Mesodermal cell (in vitro differentiated cells): ENCODE measurements around the gene WFIKKN2.

Source experiments
- H3K27ac ChIP-seq: 2 replicates; pipeline ENCODE4 v1.7.0; 2013; ENCODE audit warnings: mild to moderate bottlenecking, low read depth, low read length, moderate library complexity; ENCODE audit not compliant: severe bottlenecking
- H3K36me3 ChIP-seq: 2 replicates; pipeline ENCODE4 v1.7.1; 2013; ENCODE audit warnings: mild to moderate bottlenecking, low read length, moderate library complexity; ENCODE audit not compliant: control insufficient read depth, insufficient read depth
- H3K4me1 ChIP-seq: one replicate; pipeline ENCODE4 v1.7.1; 2013; ENCODE audit warnings: mild to moderate bottlenecking, low read length; ENCODE audit not compliant: insufficient read depth, control insufficient read depth, poor library complexity, severe bottlenecking
- H3K4me3 ChIP-seq: 2 replicates; pipeline ENCODE4 v1.7.0; 2013; ENCODE audit warnings: low read length, control low read depth, mild to moderate bottlenecking; ENCODE audit not compliant: insufficient read depth, poor library complexity, severe bottlenecking; ENCODE audit errors: extremely low read depth
- H3K9me3 ChIP-seq: 2 replicates; pipeline ENCODE4 v1.7.1; 2013; ENCODE audit warnings: mild to moderate bottlenecking, low read length, moderate library complexity; ENCODE audit not compliant: control insufficient read depth
- WGBS, 2 experiments: methylation state at CpG; one replicate each; pipeline ENCODE4 v1.1.5; 2013; ENCODE audit warnings: missing lambda C conversion rate in 2 of 2; ENCODE audit not compliant: insufficient coverage in 2 of 2; 5-methylcytosine and 5-hydroxymethylcytosine counted together

The WFIKKN2 gene

DNA sequence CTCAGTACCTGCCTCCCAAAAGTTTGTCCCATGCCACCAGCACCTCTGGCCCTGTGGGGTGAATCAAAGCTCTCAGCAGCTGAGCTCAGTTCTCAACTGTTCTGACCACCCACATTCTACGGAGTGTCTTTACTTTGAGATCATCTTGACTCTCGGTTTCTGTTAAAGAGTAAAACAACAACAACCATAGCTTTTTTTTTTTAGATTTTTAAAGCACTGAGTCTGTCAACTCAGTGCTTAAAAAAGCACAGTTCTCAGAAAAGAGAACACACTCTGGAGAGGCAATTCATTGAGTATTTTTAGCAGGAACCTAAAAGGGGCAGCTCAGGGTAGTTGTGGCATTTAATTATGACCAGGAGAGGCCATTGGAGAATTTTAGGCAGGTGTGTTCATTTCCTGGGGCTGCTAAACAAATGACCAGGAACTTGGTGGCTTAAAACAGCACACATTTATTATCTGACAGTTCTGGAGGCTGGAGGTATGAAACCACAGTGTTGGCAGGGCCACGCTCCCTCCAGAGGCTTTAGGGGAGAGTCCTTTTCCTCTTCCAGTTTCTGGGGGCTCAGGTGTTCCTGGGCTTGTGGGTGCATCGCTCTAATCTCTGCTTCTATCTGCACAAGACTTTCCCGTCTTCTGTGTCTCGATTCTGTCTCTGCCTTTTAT, 6.7 kb upstream of the WFIKKN2 start:
- Histone ChIP-seq H3K36me3 (no peaks in the 10 kb centered on the region), H3K4me3 (no peak overlapping the region), H3K4me1 (peaks cover 13% of the 10 kb centered on the region), H3K9me3 (no peaks in the 10 kb centered on the region), H3K27ac (no peak overlapping the region)
- 85 to 91% methylated on average over 6 of the region's 6 CpGs for WGBS, 2 experiments

DNA sequence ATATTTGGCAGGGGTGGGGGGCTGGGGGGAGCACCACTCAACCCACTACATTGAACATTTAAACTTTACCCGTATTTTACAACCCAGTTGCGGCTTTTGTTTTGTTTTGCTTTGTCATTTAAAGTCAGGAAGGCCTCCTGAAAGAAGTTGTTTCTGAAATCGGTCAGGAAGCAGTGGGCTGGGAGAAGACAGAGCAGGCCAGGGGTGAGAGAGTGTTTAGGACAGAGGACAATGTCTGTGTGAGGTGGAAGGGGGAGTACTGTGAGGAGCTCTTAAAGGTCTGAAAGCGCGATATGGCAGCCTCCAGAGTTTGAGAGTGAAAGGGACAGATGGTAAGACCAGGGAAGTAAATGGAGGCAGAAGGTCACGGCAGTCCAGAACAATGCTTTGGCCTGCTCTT, 6.1 kb upstream of the WFIKKN2 start:
- Histone ChIP-seq H3K4me3 (no peak overlapping the region), H3K4me1 (peaks cover 19% of the 10 kb centered on the region)

DNA sequence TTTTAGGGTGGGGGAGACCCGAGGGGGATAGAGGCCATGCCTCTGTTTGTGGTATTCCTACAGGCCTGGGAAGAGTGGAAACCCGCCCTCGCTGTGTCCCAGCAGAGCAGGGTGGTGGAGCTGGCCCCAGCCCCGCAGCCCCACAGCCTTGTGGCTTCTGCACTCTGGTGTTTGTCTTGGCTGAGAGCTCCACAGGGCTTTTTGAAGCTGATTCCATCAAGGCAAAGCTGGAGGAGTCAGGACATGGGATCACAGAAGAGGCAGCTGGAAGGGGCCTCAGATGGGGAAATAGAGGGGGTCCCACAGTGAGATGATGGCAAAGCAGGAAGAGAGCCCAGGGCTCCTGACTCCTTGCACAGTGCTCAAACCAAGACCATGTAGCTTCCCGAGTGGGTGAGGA, 5.0 kb upstream of the WFIKKN2 start:
- no peak overlapping the region for H3K4me3 ChIP-seq
- H3K9me3 ChIP-seq, result no peaks in the 10 kb centered on the region
- peaks cover 28% of the 10 kb centered on the region for H3K4me1 ChIP-seq
- H3K27ac ChIP-seq, result no peak overlapping the region
- WGBS, 2 experiments, result 88 to 94% methylated on average over 3 to 5 of the region's 5 CpGs
- no peaks in the 10 kb centered on the region for H3K36me3 ChIP-seq

More for the DNA sequence above, 6.1 kb upstream of the WFIKKN2 start:
- Histone ChIP-seq H3K36me3 (no peaks in the 10 kb centered on the region), H3K9me3 (no peaks in the 10 kb centered on the region), H3K27ac (no peak overlapping the region)
- 64 to 67% methylated on average over 3 to 6 of the region's 6 CpGs for WGBS, 2 experiments

DNA sequence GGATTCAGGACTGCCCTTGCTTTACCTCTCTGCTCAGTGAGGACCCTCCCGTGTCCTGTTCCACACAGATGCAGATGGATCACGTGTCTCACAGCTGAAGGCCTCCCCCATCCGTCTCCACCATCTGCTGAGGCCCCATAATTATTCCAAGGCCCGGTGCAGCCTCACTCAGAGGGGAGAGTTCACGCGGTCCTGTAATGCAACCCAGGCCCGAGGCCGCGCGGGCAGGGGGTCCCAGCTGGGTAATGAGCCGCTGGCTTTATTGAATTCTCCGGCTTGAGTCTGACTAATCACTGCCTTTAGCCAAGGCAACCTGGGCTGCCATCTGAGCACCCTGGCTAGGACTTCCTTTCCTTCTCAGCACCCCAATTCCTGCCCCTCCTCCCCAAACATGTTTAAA, 4.4 kb upstream of the WFIKKN2 start:
- no peaks in the 10 kb centered on the region for H3K36me3 ChIP-seq
- H3K27ac ChIP-seq, result no peak overlapping the region
- peaks cover 28% of the 10 kb centered on the region for H3K4me1 ChIP-seq
- no peaks in the 10 kb centered on the region for H3K9me3 ChIP-seq
- H3K4me3 ChIP-seq, result no peak overlapping the region
- 43 to 48% methylated on average over 12 of the region's 12 CpGs for WGBS, 2 experiments

DNA sequence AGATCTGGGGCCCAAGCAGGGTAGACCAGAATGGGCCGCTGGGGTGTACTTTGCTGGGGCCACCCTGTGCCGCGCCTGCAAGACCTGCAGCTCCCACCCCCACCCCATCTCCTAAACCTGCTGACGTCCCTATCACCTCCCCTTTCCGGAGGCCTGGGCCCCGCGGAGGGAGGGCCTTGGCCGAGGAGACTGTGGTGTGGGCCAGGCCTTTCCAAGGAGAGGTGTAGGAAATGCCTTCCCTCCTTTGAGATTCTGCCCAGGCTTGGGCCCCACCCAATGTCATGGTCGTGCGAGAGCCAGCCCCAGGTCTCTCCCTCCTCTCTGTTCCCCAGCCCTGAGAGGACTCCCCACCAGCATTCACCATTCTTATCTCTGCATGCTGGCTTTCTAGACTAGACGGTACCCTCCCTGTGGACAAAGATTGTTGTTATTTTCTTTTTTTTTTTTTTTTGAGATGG, 3.9 kb upstream of the WFIKKN2 start:
- H3K27ac ChIP-seq, result no peak overlapping the region
- no peaks in the 10 kb centered on the region for H3K36me3 ChIP-seq
- H3K4me1 ChIP-seq, result peaks cover 28% of the 10 kb centered on the region
- no peaks in the 10 kb centered on the region for H3K9me3 ChIP-seq
- no peak overlapping the region for H3K4me3 ChIP-seq
- 53 to 54% methylated on average over 3 to 6 of the region's 11 CpGs for WGBS, 2 experiments

DNA sequence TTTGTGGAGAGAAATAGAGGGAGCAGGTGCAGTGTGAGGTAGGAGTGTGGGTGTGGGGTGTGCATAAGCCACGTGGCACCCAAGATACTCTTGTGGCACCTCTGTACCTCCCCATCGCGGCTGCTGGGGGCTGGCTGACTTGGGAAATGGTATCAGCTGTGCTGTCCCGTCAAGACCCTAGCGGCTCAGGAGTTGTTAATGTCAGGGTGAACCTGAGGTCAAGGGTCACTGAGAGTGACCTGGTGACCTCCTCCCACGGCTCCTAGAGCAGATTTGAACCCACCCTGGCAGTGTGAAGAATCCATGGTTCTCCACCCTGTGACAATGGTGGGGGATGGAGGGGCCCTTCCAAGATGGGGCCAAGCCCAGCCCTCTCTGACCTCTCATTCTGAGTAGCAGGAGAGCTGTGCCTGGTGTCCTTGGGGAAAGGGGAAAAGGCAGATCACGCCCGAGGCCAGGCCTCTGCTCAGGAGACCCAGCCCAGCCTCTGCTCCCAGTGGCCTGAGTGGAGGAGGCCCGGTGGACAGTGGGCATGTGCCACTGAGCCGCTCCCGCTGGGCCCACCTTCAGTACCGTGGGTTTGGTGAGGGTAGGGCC, 3.0 kb upstream of the WFIKKN2 start:
- H3K4me3 ChIP-seq, result no peak overlapping the region
- H3K4me1 ChIP-seq, result peaks cover 28% of the 10 kb centered on the region
- WGBS, 2 experiments, result 92 to 97% methylated on average over 9 to 12 of the region's 12 CpGs
- H3K9me3 ChIP-seq, result no peaks in the 10 kb centered on the region
- no peak overlapping the region for H3K27ac ChIP-seq
- H3K36me3 ChIP-seq, result no peaks in the 10 kb centered on the region

DNA sequence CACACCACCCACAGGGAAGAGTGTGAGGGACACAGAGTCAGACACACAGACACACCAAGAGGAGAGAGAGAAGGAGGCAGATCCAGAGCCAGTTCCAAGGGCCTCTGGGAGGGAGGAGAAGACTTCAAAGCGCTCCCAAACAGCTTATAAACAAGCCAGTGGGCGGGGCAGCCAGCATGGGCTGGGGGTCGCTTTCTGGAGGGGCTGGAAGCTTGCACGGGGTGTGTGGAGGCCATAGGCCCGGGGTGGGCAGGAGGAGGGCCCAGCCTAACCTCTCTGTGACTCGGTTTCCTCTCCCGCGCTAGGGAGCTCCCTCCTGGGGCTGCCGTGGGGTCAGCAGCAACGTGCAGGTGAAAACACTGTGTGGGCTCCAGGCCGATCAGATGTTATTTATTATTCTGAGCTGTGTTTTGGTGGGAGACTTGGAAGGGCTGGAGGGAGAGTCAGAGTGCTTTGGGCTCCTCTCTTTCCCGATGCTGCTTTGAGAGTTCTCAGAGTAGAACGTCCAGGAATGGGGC, 2.5 kb upstream of the WFIKKN2 start:
- Histone ChIP-seq H3K4me3 (no peak overlapping the region), H3K36me3 (no peaks in the 10 kb centered on the region), H3K9me3 (no peaks in the 10 kb centered on the region), H3K27ac (no peak overlapping the region), H3K4me1 (peaks cover 28% of the 10 kb centered on the region)
- WGBS, 2 experiments, result 73 to 86% methylated on average over 6 to 11 of the region's 13 CpGs

DNA sequence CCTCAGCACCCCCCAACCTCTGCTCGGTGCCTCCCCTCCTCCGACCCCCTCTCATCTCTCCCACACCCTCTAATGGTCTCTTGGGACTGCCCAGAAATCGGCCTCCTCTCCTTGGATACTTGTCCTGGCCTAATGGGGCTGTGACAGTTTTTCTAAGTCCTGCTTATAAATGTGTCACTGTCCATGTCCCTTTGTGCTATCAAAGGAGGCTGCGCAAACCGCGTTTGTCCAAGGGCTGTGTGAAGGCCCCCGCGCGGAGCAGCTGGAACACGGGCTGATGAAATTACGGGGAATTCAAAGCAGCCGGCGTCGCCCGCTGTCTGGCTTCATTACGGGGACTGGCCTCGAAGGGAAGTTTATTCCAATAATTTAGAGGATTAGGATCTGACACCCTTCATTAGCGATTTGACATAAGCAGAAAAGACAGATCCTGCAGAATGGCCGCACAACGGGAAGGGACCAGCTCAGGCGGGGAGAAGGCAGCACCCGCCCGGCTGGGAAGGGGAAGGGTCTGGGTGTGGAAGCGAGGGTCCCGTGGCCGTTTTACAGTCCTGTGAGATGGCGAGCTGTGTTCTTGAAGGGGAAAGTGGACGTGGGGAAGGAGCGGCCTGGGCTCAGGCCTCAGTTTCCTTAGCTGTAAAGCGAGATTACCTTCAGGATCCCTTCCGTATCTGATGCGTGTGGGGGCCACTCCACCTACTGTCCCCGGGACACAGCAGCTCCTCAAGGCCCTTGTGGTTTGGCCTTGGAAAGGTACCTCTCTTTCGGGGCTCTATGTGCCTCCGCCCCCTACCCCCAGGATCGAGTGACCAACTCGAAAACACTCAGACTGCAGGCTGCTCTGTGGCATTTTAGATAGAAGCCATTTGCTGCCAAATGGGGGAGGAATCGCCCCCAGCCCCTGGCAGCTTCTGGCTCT, 1.6 kb upstream of the WFIKKN2 start:
- Histone ChIP-seq H3K4me1 (peaks cover 28% of the 10 kb centered on the region), H3K36me3 (no peaks in the 10 kb centered on the region), H3K4me3 (no peak overlapping the region), H3K9me3 (no peaks in the 10 kb centered on the region), H3K27ac (no peak overlapping the region)
- 93% methylated on average over 37 of the region's 38 CpGs for WGBS, 2 experiments

DNA sequence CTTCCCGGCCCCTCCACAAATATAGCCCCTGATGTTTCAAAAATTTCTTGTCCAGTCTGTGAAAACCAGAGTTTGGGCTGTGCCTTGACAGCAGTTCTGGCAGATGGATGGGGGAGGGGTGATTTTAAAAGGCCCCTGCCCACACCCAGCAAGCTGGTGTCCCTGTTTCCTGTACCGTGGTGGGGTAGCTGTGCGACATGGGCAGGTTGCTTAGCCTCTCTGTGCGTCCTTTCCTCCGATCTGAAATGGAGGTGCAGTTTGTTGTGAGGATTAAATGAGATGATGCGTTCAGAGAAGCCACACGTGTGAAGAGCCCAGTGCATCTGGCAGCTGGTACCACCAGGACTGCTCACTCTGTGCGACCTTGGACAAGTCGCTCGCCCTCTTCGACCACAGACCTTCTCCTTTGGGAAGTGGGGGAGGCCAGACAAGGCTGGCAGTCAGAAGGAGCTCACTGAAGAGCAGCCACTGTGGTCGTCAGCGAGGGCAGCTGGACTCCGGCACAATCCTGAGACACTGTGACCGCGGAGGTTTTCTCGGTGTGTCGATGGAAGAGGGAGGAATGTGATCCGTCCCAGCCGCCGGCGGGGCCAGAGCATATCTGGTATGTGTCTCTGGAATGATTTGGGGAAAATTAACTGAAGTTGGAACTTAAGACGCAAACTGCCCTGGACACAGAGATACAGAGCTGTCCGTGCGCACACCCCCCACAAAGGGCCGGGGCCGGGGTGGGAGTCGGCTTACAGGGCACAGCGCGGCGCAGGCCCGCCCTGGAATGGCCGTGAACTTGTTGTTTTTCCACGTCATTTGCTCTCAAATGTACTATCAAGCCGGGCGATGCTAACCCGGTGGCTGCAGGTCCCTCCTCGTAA, 721 bp upstream of the WFIKKN2 start:
- Histone ChIP-seq H3K4me1 (peaks cover 23% of the 10 kb centered on the region), H3K27ac (no peak overlapping the region), H3K4me3 (no peak overlapping the region), H3K36me3 (no peaks in the 10 kb centered on the region), H3K9me3 (no peaks in the 10 kb centered on the region)
- WGBS, 2 experiments, result 83 to 84% methylated on average over 29 to 37 of the region's 38 CpGs

DNA sequence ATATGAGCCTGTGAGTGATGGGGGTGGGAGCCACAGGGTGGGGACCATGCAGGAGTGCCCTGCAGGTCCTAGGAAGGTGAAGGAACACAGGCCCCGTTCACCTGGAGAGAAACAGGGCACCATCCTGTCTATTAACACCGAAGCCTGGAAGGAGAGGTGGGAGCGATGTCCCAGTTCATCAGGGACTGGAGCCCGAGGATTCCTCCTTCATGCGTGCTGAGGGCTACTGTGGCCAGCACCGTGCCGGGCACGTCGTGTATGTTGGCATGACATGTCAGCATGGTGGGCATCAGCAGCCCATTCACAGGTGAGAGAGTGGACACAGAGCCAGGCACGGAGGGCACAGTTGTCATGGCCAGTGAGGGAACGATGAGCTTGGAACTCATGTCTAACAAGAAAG, 1.4 kb downstream of the WFIKKN2 start:
- Histone ChIP-seq H3K36me3 (no peaks in the 10 kb centered on the region), H3K4me3 (no peak overlapping the region), H3K27ac (no peak overlapping the region), H3K4me1 (peaks cover 19% of the 10 kb centered on the region), H3K9me3 (no peaks in the 10 kb centered on the region)
- WGBS, 2 experiments, result 83 to 85% methylated on average over 9 to 11 of the region's 11 CpGs
